Measurements from ENCODE around the gene NOL12. TPM values are rescaled to one million over a fixed set of nuclear protein-coding genes. Genes with fewer than 3 reads are reported as not detected.
"Not testable (repeated sequence)": the region's sequence is repeated elsewhere in the genome, so short reads cannot be mapped to it uniquely, and the experiment has no call there.

NOL12 gene
- total and polyA plus RNA-seq, 8 donors: 16.2 to 26.3 (median 20.3) TPM

DNA sequence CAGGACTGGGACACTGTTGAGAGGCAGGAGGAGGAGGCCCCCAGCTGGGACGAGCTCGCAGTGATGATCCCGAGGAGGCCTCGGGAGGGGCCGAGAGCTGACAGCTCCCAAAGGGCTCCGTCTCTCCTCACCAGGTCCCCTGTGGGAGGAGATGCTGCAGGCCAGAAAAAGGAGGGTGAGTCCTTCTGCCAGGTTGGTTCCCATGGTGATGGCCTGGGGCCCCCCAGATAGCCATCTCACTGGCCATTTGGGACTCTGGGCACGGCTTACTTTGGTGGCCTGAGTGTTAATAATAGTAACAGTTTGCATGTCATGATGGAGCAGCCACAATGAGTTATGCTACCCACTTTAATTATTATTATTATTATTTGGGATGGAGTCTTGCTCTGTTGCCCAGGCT, 29.6 kb downstream of the NOL12 start:
- Histone ChIP-seq H3K9me3 (no peaks in the 10 kb centered on the region), H3K27me3 (no peaks in the 10 kb centered on the region)
- ATAC-seq: no peak

DNA sequence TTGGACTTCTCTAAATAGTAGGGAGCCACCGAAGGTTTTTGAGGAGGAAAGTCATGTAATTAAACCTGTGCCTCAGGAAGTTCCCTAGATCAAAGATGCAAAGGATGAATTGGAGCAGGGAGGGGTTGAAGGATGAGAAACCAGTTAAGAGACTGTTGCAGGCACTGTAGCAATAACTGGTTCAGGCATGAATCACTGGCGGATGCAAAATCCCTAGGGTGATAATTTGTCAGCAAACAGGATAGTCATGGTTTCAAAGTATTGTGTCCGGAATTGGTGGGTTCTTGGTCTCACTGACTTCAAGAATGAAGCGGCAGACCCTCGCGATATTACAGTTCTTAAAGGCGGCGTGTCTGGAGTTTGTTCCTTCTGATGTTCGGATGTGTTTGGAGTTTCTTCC, 30.6 kb downstream of the NOL12 start:
- Histone ChIP-seq H3K27ac (no peak overlapping the region), H3K27me3 (no peaks in the 10 kb centered on the region), H3K4me1 (no peaks in the 10 kb centered on the region), H3K4me3 (no peak overlapping the region), H3K36me3 (no peaks in the 10 kb centered on the region), H3K9me3 (no peaks in the 10 kb centered on the region)
- ATAC-seq (no peak), DNase-seq (no peak)
- intact Hi-C loops (cut with DNase I): no loop called here
- TF ChIP-seq, protein P1, sequence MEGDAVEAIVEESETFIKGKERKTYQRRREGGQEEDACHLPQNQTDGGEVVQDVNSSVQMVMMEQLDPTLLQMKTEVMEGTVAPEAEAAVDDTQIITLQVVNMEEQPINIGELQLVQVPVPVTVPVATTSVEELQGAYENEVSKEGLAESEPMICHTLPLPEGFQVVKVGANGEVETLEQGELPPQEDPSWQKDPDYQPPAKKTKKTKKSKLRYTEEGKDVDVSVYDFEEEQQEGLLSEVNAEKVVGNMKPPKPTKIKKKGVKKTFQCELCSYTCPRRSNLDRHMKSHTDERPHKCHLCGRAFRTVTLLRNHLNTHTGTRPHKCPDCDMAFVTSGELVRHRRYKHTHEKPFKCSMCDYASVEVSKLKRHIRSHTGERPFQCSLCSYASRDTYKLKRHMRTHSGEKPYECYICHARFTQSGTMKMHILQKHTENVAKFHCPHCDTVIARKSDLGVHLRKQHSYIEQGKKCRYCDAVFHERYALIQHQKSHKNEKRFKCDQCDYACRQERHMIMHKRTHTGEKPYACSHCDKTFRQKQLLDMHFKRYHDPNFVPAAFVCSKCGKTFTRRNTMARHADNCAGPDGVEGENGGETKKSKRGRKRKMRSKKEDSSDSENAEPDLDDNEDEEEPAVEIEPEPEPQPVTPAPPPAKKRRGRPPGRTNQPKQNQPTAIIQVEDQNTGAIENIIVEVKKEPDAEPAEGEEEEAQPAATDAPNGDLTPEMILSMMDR (IDR thresholded peaks at IDR 0.05): no peak

More for the DNA sequence above, 29.6 kb downstream of the NOL12 start:
- DNase-seq: no peak
- Histone ChIP-seq H3K27ac (no peak overlapping the region), H3K36me3 (no peaks in the 10 kb centered on the region), H3K4me1 (no peaks in the 10 kb centered on the region), H3K4me3 (no peak overlapping the region)
- TF ChIP-seq, protein P1 (IDR thresholded peaks at IDR 0.05): no peak
- intact Hi-C loops (cut with DNase I): no loop called here

DNA sequence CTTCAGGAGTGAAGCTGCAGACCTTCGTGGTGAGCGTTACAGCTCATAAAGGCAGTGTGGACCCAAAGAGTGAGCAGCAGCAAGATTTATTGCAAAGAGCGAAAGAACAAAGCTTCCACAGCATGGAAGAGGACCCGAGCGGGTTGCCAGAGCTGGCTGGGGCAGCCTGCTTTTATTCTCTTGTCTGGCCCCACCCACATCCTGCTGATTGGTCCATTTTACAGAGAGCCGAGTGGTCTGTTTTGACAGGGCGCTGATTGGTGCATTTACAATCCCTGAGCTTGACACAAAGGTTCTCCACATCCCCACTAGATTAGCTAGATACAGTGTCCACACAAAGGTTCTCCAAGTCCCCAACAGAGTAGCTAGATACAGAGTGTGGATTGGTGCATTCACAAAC, 31.1 kb downstream of the NOL12 start:
- H3K9me3 ChIP-seq; H3K27me3 ChIP-seq; ATAC-seq; intact Hi-C loops (cut with DNase I); H3K36me3 ChIP-seq; DNase-seq; H3K4me1 ChIP-seq; H3K27ac ChIP-seq; H3K4me3 ChIP-seq: not testable (repeated sequence)

DNA sequence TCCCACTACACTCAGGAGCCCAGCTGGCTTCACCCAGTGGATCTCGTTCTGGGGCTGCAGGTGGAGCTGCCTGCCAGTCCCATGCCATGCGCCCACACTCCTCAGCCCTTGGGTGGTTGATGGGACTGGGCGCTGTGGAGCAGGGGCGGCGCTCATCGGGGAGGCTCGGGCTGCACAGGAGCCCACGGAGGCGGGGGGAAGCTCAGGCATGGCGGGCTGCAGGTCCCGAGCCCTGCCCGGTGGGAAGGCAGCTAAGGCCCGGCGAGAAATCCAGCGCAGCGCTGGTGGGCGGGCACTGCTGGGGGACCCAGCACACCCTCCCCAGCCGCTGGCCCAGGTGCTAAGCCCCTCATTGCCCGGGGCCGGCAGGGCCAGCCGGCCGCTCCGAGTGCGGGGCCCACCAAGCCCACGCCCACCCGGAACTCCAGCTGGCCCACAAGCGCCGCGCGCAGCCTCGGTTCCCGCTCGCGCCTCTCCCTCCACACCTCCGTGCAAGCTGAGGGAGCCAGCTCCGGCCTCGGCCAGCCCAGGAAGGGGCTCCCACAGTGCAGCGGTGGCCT, 31.7 kb downstream of the NOL12 start:
- H3K36me3 ChIP-seq; DNase-seq; H3K4me3 ChIP-seq; intact Hi-C loops (cut with DNase I); H3K9me3 ChIP-seq; ATAC-seq; H3K27ac ChIP-seq; H3K27me3 ChIP-seq; H3K4me1 ChIP-seq: not testable (repeated sequence)

DNA sequence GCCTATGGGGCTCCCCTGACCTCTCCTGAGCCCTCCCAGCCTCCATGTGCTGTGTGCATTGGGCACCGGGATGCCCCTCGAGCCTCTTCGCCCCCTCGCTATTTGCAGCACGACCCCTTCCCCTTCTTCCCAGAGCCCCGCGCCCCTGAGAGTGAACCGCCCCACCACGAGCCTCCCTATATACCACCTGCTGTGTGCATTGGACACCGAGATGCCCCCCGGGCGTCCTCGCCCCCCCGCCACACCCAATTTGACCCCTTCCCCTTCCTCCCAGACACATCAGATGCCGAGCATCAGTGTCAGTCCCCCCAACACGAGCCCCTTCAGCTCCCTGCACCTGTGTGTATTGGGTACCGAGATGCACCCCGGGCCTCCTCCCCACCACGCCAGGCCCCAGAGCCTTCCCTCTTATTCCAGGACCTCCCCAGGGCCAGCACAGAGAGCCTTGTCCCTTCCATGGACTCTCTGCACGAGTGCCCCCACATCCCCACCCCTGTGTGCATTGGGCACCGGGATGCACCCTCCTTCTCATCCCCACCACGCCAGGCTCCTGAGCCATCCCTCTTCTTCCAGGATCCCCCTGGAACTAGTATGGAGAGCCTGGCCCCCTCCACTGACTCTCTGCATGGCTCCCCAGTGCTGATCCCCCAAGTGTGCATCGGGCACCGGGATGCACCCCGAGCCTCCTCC, 39.6 kb downstream of the NOL12 start:
- TF ChIP-seq, protein P1 (IDR thresholded peaks at IDR 0.05): no peak
- H3K9me3 ChIP-seq: no peaks in the 10 kb centered on the region
- no peaks in the 10 kb centered on the region for H3K36me3 ChIP-seq
- H3K27me3 ChIP-seq: no peaks in the 10 kb centered on the region
- ATAC-seq: no peak
- intact Hi-C loops (cut with DNase I): no loop called here
- H3K4me1 ChIP-seq: peaks cover 7 to 23% of the 10 kb centered on the region in 2 donors
- no peak overlapping the region for H3K27ac ChIP-seq
- DNase-seq: no peak
- no peak overlapping the region for H3K4me3 ChIP-seq

DNA sequence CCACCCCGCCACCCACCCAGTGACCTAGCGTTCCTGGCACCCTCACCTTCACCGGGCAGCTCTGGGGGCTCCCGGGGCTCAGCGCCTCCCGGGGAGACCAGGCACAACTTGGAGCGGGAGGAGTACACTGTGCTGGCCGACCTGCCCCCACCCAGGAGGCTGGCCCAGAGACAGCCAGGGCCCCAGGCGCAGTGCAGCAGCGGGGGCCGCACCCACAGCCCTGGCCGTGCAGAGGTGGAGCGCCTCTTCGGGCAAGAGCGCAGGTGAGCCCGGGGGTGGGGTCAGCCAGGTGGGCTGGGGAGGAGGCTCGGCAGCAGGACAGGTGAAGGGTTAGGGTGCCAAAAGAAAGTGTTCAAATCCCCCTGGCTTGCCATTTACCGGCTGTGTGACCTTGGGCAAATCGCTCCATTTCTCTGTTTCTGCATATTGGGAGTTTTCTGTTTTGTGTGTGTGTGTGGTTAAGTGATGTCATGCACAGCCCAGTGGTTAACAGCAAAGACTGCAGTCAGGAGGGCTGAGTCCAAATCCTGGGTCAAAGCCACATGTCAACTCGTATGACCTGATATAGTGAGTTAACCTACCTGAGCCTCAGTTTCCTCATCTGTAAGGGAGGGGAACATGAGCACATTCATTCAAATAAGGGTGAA, 40.2 kb downstream of the NOL12 start:
- H3K9me3 ChIP-seq: no peaks in the 10 kb centered on the region
- TF ChIP-seq, protein P1 (IDR thresholded peaks at IDR 0.05): no peak
- H3K27me3 ChIP-seq: no peaks in the 10 kb centered on the region
- H3K36me3 ChIP-seq: no peaks in the 10 kb centered on the region
- ATAC-seq: no peak
- no peak overlapping the region for H3K4me3 ChIP-seq
- peaks cover 7 to 30% of the 10 kb centered on the region in 2 donors for H3K4me1 ChIP-seq
- no peak overlapping the region for H3K27ac ChIP-seq
- no peak for DNase-seq
- intact Hi-C loops (cut with DNase I): no loop called here
